Chondrocyte (in vitro differentiated cells): ENCODE data around the gene AGBL4. TPM values are rescaled to one million over a fixed set of nuclear protein-coding genes. Genes with fewer than 3 reads are reported as not detected.

Source experiments
- DNase-seq: peaks from one replicate; pipeline ENCODE4 v3.0.0; 2021; ENCODE audit warnings: mixed read lengths, low spot score
- H3K27ac Mint-ChIP-seq: one replicate; pipeline ENCODE4 v1.8.0; 2021; ENCODE audit warnings: mild to moderate bottlenecking, moderate library complexity, mixed read lengths; ENCODE audit not compliant: unreplicated experiment
- H3K27me3 Mint-ChIP-seq: 2 replicates; pipeline ENCODE4 v1.8.0; 2021; ENCODE audit warnings: low read depth, mixed read lengths
- H3K36me3 Mint-ChIP-seq: 2 replicates; pipeline ENCODE4 v1.8.0; 2021; ENCODE audit warnings: low read depth, mixed read lengths
- H3K4me1 Mint-ChIP-seq: 2 replicates; pipeline ENCODE4 v1.8.0; 2021; ENCODE audit warnings: low read depth, mild to moderate bottlenecking, mixed read lengths
- H3K4me3 Mint-ChIP-seq: one replicate; pipeline ENCODE4 v1.8.0; 2021; ENCODE audit warnings: mild to moderate bottlenecking, moderate library complexity, mixed read lengths; ENCODE audit not compliant: unreplicated experiment
- H3K9me3 Mint-ChIP-seq: 2 replicates; pipeline ENCODE4 v1.8.0; 2021; ENCODE audit warnings: low read depth, mixed read lengths
- CTCF ChIP-seq: fragments of 200-600 bp; sonication (generic); IDR thresholded peaks from 2 replicates; pipeline ENCODE4 v1.5.0; 2021; ENCODE audit warnings: antibody characterized with exemption, mild to moderate bottlenecking, moderate library complexity
- long read RNA-seq: library from polyadenylated mRNA; stranded (forward); transcript quantifications from one replicate; pipeline ENCODE4 v2.0.0, GENCODE V29; 2021
- total RNA-seq: library from RNA; stranded (reverse); gene quantifications from 3 replicates; pipeline ENCODE4 v1.2.1, GENCODE V29; 2021

Gene AGBL4
- total RNA-seq, result not detected in 3 replicates
- long read RNA-seq, result 0 reads

GRCh38 chr1:50023292-50024159, at the start of gene AGBL4:
TSS of gene AGBL4 (minus strand) at chr1:50023954.
- Mint-ChIP-seq H3K4me1 (no peaks in the 10 kb centered on the region), H3K27ac (no peak within 1 kb of the TSS), H3K4me3 (no peak within 1 kb of the TSS), H3K9me3 (peaks cover 16% of the 10 kb centered on the region), H3K27me3 (no peaks in the 10 kb centered on the region), H3K36me3 (no peaks in the 10 kb centered on the region)
- TF ChIP-seq CTCF, result no peak
- peak; percentile 84 for DNase-seq

GRCh38 chr1:50066806-50067205, 43.1 kb upstream of the AGBL4 start:
- Mint-ChIP-seq H3K36me3 (no peaks in the 10 kb centered on the region), H3K27me3 (no peaks in the 10 kb centered on the region), H3K4me3 (no peak overlapping the region), H3K27ac (no peak overlapping the region), H3K9me3 (peaks cover 16% of the 10 kb centered on the region), H3K4me1 (no peaks in the 10 kb centered on the region)
- no peak for DNase-seq
- TF ChIP-seq CTCF, result no peak

GRCh38 chr1:50060279-50060678, 36.5 kb upstream of the AGBL4 start:
- TF ChIP-seq CTCF, result no peak
- peaks cover 14% of the 10 kb centered on the region for H3K9me3 Mint-ChIP-seq
- H3K27ac Mint-ChIP-seq, result no peak overlapping the region
- no peaks in the 10 kb centered on the region for H3K27me3 Mint-ChIP-seq
- no peak for DNase-seq
- H3K36me3 Mint-ChIP-seq, result no peaks in the 10 kb centered on the region
- no peaks in the 10 kb centered on the region for H3K4me1 Mint-ChIP-seq
- H3K4me3 Mint-ChIP-seq, result no peak overlapping the region

GRCh38 chr1:50048791-50049190, 25.0 kb upstream of the AGBL4 start:
- DNase-seq, result no peak
- Mint-ChIP-seq H3K9me3 (peaks cover 10% of the 10 kb centered on the region), H3K4me1 (no peaks in the 10 kb centered on the region), H3K27ac (no peak overlapping the region), H3K27me3 (peaks cover 3% of the 10 kb centered on the region), H3K4me3 (no peak overlapping the region), H3K36me3 (no peaks in the 10 kb centered on the region)
- TF ChIP-seq CTCF, result no peak

- Mint-ChIP-seq H3K27ac (no peak overlapping the region), H3K9me3 (peaks cover 10% of the 10 kb centered on the region), H3K4me3 (no peak overlapping the region), H3K4me1 (no peaks in the 10 kb centered on the region), H3K36me3 (no peaks in the 10 kb centered on the region), H3K27me3 (peaks cover 3% of the 10 kb centered on the region)
- DNase-seq, result peak; percentile 80
- no peak for TF ChIP-seq CTCF
Measured at GRCh38 chr1:50047916-50048694, 24.4 kb upstream of the AGBL4 start.
